HG03521 (cell line): ENCODE measurements around the gene SNAI3.

Experiments used
- ATAC-seq: cut with Tn5 transposase; IDR thresholded peaks from one replicate; pipeline ENCODE4 v1.9.1; 2021; ENCODE audit warnings: mild to moderate bottlenecking, moderate library complexity; ENCODE audit not compliant: unreplicated experiment

Gene SNAI3

GRCh38 chr16:88653101-88653500 lies 33.2 kb downstream of the SNAI3 start:
- no peak for ATAC-seq

GRCh38 chr16:88652762-88653063 lies 33.6 kb downstream of the SNAI3 start:
- ATAC-seq, result no peak

- ATAC-seq, result no peak
Measured at GRCh38 chr16:88651989-88652761, 34.1 kb downstream of the SNAI3 start.

- ATAC-seq, result peak; percentile 66
Measured at GRCh38 chr16:88651276-88651988, 34.9 kb downstream of the SNAI3 start.

GRCh38 chr16:88650749-88651275 lies 35.5 kb downstream of the SNAI3 start, which contains the start of gene CYBA:
CYBA (minus strand) TSS chr16:88651053; CDS start chr16:88651013, 40 bp downstream.
- peak; percentile 71 for ATAC-seq

- ATAC-seq, result peak; percentile 13
Measured at GRCh38 chr16:88649924-88650748, 36.2 kb downstream of the SNAI3 start.

GRCh38 chr16:88649195-88649923 lies 36.9 kb downstream of the SNAI3 start:
- ATAC-seq, result no peak

GRCh38 chr16:88647178-88648070 lies 38.9 kb downstream of the SNAI3 start:
- ATAC-seq, result no peak

- no peak for ATAC-seq
Measured at GRCh38 chr16:88646345-88647034, 39.8 kb downstream of the SNAI3 start.

GRCh38 chr16:88645941-88646340 lies 40.4 kb downstream of the SNAI3 start:
- ATAC-seq, result no peak

- ATAC-seq, result no peak
Measured at GRCh38 chr16:88645455-88645854, 40.9 kb downstream of the SNAI3 start.

GRCh38 chr16:88643644-88643932 lies 42.7 kb downstream of the SNAI3 start:
- no peak for ATAC-seq

- ATAC-seq, result no peak
Measured at GRCh38 chr16:88642881-88643643, 43.2 kb downstream of the SNAI3 start.

- ATAC-seq, result no peak
Measured at GRCh38 chr16:88640498-88641247, 45.6 kb downstream of the SNAI3 start.

- ATAC-seq, result no peak
Measured at GRCh38 chr16:88640039-88640495, 46.2 kb downstream of the SNAI3 start.

GRCh38 chr16:88639231-88640038 lies 46.9 kb downstream of the SNAI3 start:
- ATAC-seq, result no peak
